ENCODE data around the gene SH2B3. TPM values are rescaled to one million over a fixed set of nuclear protein-coding genes. Genes with fewer than 3 reads are reported as not detected.

Gene SH2B3
- total RNA-seq, 1 donor from 2014 or later: 93.7 TPM

- Mint-ChIP-seq H3K9me3 (ENCODE audit: unreplicated experiment) (no peaks in the 10 kb centered on the region), H3K36me3 (ENCODE audit: low read depth, unreplicated experiment) (peaks cover 32% of the 10 kb centered on the region), H3K27ac (ENCODE audit: unreplicated experiment) (peak overlapping the region; percentile 86), H3K4me3 (ENCODE audit: unreplicated experiment) (peak overlapping the region; percentile 80), H3K4me1 (ENCODE audit: unreplicated experiment) (peaks cover 53% of the 10 kb centered on the region), H3K27me3 (ENCODE audit: unreplicated experiment) (peaks cover 15% of the 10 kb centered on the region)
- DNase-seq (ENCODE audit: low spot score): no peak
- no peak for TF ChIP-seq CTCF (IDR thresholded peaks at IDR 0.05; ENCODE audit: unreplicated experiment)
Observed at GRCh38 chr12:111412830-111413441, 7.2 kb downstream of the SH2B3 start.

GRCh38 chr12:111413442-111414086 is 7.8 kb downstream of the SH2B3 start:
- H3K4me3 Mint-ChIP-seq (ENCODE audit: unreplicated experiment): peak overlapping the region; percentile 80
- TF ChIP-seq CTCF (IDR thresholded peaks at IDR 0.05; ENCODE audit: unreplicated experiment): no peak
- peaks cover 48% of the 10 kb centered on the region for H3K4me1 Mint-ChIP-seq (ENCODE audit: unreplicated experiment)
- peaks cover 13% of the 10 kb centered on the region for H3K27me3 Mint-ChIP-seq (ENCODE audit: unreplicated experiment)
- DNase-seq (ENCODE audit: low spot score): no peak
- peak overlapping the region; percentile 86 for H3K27ac Mint-ChIP-seq (ENCODE audit: unreplicated experiment)
- H3K36me3 Mint-ChIP-seq (ENCODE audit: low read depth, unreplicated experiment): peaks cover 30% of the 10 kb centered on the region
- no peaks in the 10 kb centered on the region for H3K9me3 Mint-ChIP-seq (ENCODE audit: unreplicated experiment)

- H3K27me3 Mint-ChIP-seq (ENCODE audit: unreplicated experiment): peaks cover 10% of the 10 kb centered on the region
- TF ChIP-seq CTCF (IDR thresholded peaks at IDR 0.05; ENCODE audit: unreplicated experiment): no peak
- no peaks in the 10 kb centered on the region for H3K9me3 Mint-ChIP-seq (ENCODE audit: unreplicated experiment)
- peaks cover 34% of the 10 kb centered on the region for H3K36me3 Mint-ChIP-seq (ENCODE audit: low read depth, unreplicated experiment)
- H3K4me3 Mint-ChIP-seq (ENCODE audit: unreplicated experiment): peak overlapping the region; percentile 4
- H3K27ac Mint-ChIP-seq (ENCODE audit: unreplicated experiment): no peak overlapping the region
- no peak for DNase-seq (ENCODE audit: low spot score)
- peaks cover 41% of the 10 kb centered on the region for H3K4me1 Mint-ChIP-seq (ENCODE audit: unreplicated experiment)
Observed at GRCh38 chr12:111414711-111415252, 9.1 kb downstream of the SH2B3 start.

- no peak for TF ChIP-seq CTCF (IDR thresholded peaks at IDR 0.05; ENCODE audit: unreplicated experiment)
- H3K27ac Mint-ChIP-seq (ENCODE audit: unreplicated experiment): no peak overlapping the region
- H3K4me3 Mint-ChIP-seq (ENCODE audit: unreplicated experiment): no peak overlapping the region
- H3K9me3 Mint-ChIP-seq (ENCODE audit: unreplicated experiment): no peaks in the 10 kb centered on the region
- H3K4me1 Mint-ChIP-seq (ENCODE audit: unreplicated experiment): peaks cover 22% of the 10 kb centered on the region
- H3K36me3 Mint-ChIP-seq (ENCODE audit: low read depth, unreplicated experiment): peaks cover 38% of the 10 kb centered on the region
- DNase-seq (ENCODE audit: low spot score): no peak
- peaks cover 8% of the 10 kb centered on the region for H3K27me3 Mint-ChIP-seq (ENCODE audit: unreplicated experiment)
Observed at GRCh38 chr12:111417290-111417689, 11.6 kb downstream of the SH2B3 start.
